ENCODE data around the gene PDSS2.
"Not testable (repeated sequence)": the region's sequence is repeated elsewhere in the genome, so short reads cannot be mapped to it uniquely, and the experiment has no call there.

The PDSS2 gene

DNA sequence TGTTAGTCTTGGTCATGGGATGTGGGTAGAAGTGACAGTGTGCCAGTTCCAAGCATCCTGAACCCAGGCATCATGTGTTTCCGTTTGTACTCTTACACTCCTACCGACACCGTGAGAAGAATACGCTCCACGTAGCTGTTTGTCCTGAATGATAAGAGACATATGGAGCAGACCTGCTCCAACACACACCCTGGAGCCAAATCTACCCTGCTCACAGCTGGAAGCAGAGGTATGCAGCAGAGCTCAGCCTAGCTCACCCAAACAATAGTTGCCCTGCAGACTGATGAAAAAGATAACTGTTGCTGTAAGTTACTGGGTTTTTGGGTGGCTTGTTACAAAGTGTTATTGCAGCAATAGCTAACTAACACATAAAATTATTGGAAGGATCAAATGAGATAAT, 14.3 kb upstream of the PDSS2 start:
- no peak for DNase-seq

DNA sequence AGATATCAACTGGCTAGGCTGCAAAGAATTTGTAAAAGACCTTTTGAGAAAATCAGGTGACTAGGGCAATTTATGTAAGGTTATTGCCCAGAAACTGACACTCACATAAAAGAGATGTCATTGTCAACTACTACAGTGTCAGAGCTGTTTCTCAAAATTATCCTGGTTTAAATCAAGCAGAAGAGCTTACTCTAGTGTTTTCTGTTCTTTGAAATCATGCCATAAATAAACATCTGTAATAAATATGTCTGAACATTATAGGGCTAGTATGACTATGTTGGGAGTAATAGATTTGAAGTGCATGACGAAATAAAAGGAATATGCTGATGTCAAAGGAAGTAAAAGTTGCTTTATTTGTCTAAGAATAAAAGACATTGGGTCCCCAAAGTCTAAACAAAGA, 11.0 kb upstream of the PDSS2 start:
- DNase-seq: no peak

DNA sequence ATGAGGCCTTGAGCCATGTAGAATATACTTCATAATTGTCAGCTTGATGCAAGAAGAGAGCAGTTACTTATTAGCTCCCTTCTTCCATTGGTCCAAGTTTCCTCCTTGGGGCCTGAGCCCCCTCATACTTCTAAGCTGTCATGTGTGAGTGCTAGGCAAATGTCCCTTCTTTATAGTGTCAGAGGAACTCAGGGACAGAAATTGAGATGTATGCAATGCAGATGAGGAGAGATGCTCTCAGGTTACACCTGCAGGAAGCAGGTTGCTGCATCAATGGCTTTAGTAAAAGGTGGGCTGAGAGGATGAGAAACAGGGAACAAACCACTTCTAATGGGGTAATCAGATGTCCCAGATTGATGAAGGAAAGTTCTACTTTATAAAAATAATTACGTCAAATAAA, 6.7 kb upstream of the PDSS2 start:
- DNase-seq: peak; percentile 14

DNA sequence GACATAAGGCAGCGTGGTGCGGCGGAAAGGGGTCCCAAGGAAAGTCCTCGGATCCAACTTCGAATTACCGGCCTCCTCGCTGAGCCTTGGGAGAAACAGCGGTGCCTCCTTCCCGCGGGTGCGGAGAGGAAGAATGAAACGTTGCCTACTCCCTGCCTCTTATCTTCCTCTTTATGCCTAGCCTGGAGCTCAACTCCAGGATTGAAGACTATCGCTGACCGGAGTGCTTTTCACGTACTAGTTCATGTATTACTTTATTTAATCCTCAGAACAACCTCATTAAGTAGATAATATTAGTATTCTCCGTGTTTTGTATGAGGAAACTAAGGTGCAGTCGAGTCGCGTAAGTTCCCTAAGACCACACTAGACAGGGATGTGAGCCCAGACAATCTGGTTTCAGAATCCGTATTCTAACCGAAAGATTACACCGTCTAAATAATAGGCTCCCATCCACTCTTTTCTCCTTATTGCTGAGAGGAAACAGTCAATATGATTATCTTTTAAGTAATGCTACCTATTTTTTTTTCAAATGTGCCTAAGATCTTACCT, 793 bp upstream of the PDSS2 start:
- no peak for DNase-seq

DNA sequence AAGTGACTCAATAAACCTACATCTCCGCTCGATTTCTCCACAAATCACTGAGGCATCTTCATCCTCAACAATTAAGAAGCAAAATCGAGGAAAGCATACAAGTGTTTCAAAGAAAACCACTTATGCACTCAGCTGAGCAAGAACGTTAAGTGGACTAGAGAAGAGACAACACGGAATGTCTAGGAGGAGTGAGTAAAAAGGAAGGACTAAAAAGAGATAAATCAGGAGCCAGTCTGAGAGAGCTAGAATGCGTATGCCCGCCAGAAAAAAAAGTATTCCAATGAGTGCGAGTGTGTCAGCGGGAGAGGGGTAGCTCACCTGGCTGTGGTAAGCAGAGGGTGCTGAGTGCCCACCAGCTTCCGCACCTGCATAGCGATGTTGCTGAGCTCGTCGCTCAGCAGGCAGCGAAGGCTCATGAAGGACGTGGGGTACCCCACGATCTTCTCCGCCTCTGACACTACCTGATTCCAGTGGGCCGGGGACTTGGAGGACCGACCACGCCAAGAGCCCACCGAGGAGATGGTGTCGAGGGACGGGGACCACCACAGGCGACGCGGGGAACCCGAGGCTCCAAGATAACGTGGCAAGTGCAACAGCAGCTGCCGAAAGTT, 587 bp downstream of the PDSS2 start:
- peak; percentile 59 for DNase-seq

DNA sequence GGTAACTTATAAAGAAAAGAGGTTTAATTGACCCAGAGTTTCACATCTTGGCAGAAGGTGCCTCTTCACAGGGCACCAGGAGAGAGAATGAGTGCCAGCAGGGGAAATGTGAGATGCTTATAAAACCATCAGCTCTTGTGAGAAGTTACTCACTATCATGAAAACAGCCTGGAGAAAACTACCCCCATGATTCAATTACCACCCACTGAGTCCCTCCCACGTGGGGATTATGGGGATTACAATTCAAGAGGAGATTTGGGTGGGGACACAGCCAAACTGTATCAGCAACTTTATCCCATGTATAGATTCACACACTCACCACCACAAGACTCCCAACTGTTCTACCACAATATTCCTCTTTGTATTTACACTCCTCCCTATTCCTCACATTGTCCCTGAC, 10.6 kb downstream of the PDSS2 start:
- no peak for DNase-seq

DNA sequence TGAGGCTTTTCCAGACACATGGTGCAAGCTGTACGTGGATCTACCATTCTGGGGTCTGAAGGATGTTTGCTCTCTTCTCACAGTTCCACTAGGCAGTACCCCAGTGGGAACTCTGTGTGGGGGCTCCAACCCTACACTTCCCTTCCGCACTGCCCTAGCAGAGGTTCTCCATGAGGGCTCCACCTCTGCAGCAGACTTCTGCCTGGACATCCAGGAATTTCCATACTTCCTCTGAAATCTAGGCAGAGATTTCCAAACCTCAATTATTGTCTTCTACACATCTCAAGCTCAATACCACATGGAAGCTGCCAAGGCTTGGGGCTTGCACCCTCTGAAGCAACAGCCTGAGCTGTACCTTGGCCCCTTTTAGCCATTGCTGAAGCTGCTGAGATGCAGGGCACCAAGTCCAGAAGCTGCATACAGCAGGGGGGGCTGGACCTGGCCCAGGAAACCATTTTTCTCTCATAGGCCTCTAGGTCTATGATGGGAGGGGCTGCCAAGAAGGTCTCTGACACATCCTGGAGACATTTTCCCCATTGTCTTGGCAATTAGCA, 11.6 kb downstream of the PDSS2 start:
- no peak for DNase-seq

DNA sequence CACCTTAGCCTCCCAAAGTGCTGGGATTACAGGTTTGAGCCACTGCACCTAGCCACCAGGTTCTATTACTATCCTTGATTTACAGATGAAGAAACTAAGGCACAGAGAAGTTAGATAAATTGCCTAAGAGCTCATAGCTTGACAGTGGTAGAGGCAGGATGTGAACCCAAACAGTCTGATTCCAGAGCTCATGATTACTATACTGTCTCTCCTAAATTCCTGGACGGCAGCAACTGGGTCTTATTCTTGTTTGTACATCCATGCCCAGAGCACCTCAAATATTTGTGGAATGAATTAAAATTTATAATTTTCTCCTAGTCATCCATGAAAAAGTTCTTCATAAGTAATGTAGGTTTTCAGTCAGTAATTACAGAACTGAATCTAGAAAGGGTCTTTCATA, 15.1 kb downstream of the PDSS2 start:
- DNase-seq: no peak

DNA sequence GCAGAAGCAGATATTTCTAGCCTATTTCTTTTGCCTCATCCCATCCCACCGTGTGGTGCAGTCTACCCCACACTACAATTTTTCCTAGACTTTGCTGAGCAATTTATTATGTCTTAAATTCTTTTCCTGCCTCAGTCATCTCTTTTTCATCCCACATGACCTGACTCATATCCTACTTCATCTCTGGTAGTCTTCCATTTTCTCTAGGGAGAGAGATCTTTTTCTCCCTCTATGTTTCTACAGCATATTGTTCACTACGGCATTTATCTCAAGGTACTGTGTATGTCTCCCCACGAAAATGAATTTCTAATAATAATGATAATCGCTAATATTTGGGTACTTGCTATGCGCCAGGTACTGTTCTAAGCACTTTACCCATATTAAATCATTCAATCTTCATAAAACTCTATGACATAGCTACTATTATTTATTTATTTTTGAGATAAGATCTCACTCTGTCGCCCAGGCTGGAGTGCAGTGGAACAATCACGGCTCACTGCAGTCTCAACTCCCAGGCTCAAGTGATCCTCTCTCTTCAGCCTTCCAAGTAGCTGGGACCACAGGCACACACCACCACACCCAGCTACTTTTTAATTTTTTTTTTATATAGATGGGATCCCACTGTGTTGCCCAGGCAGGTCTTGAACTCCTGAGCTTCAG, 15.6 kb downstream of the PDSS2 start:
- DNase-seq: no peak

DNA sequence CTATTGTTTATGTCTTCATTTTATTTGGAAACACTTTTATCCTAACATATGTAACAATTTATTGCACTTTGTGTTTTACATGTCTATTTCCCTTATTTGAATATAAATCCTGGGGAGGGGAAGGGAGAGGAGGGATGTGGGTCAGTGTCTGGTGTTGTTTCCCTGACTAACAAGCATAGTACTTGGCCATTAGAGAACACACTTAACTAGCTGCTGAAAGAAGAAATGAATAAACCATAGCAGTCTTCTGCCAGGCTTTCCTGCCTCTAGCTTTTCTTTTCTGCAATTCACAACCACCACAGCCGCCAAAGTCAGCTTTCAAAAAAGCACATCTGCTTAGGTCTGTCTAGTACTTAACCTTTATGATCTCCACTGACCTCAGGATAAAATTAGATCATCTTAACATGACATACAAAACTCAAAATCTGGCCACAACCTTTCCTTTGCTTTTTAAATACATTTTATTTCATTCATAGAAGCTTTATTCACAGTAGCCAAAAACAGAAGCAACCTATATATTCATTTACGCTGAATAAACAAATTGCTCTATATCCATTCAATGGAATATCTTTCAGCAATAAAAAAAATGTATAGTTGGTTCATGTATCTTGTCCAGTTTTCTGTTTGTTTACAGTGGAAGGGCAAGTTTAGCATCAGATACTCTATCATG, 16.3 kb downstream of the PDSS2 start:
- no peak for DNase-seq

DNA sequence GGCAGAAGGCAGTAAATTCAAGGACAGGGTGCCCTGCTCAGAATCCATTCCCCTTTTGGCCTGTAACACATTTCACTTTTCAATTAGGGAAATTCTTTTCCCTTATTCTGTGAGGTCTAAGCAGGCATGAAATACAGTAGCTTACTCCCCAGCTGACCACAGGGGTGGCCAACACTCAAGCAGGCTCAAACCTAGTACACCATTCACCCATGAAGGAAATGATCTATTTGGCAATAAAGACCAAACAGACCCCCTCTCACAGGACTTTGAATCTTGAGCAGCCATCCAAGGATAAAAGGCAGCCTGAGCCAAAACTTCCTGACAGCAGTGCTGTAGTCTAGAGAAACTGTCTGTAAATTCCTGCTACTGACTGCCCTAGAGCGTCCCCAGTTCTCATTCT, 17.7 kb downstream of the PDSS2 start:
- no peak for DNase-seq

DNA sequence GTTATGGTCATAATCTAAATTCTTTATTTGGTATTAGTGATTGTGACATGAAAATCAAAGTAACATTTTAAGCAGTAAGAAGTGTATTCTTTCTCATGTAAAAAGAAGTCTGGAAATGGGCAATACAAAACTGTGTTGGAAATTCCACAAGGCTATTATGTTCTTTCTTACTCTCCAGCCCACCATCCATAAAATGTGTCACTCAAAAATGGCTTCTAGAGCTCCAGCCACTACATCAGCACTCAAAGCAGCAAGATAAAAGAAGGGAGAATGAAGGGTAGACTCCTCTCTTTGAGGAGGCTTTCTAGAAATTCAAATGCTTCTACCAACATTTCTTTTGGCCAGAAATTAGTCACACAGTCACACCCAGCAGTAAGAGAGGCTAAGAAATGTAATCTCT, 18.4 kb downstream of the PDSS2 start:
- DNase-seq: no peak

DNA sequence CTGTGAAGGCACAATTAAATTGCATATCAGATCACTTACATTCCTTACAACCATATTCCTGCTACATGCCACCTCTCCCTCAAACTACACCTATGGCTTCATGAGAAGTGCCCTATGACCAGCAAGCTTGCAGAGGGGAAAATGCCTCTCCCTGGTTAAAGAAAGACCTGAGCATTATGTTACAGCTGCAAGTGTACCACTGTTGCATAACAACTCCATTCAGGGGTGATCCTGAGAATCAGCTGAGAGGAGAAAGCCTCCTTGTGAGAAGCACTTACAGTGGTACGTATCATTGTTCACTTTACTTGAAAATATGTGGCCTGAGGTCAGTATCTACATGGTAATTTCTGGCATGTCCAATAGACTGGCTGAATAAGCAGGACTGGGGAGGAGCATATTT, 20.0 kb downstream of the PDSS2 start:
- DNase-seq: no peak

DNA sequence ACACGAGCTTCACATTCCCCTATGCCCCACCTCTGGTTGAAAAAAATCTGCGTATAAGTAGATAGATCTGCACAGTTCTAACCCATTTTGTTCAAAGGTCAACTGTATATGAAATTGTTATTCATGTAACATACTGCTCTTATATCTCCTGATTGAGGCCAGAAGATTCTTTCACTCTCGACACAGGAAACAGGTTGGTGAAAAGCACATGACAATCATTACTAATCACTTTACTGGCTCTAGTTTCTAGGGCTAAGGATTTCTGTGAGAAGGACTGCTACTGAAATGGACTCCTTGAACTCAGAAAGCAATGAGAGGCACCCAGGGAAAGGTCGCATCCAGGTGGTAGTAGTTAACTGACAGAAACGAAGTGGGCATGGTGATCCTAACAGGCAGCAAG, 21.7 kb downstream of the PDSS2 start:
- DNase-seq: no peak

DNA sequence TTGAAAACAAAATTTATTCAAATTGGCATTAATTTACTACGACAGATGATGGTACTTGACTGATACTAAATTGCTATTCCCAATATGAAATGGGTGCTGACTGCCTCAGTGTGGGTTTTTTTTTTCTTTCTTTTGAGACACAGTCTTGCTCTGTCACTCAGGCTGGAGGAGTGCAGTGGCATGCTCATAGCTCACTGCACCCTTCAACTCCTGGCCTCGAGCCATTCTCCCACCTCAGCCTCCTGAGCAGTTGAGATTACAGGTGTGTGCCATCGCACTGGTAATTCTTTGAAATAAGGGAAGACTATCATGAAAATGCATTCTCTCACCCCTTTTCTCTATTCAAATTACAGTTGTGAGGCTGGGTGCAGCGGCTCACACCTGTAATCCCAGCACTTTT, 22.5 kb downstream of the PDSS2 start:
- DNase-seq: no peak

DNA sequence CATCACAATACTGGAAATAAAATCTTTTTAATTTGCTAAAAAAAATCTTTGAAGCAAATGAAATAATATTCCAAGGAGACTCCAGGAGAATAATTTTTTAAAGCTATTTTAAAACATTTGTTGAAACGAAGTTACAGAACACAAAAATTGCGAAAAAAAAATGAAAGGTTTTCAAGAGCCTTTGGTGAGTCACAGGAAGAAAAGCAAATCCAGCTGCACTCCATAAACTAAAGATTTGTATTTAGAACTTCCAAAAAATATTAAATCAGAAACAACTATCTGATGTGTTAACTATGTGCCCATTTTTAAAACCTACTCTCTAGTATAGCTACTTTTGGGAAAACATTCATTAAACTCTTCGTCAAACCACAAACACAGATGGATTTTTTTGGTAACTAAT, 23.6 kb downstream of the PDSS2 start:
- DNase-seq: no peak

DNA sequence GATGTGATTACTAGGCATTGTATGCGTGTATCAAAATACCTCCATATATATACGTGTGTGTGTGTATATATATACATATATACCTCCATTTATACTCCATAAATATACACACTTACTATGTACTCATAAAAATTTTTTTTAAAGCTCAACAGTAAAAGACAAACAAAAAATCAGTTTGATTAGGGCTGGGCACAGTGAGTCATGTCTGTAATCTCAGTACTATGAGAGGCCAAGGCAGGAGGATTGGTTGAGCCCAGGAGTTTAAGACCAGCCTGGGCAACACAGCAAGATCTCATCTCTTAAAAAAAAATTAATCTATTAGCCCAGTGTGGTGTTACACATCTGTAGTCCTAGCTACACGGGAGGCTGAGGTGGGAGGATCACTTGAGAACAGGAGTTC, 24.6 kb downstream of the PDSS2 start:
- no peak for DNase-seq

DNA sequence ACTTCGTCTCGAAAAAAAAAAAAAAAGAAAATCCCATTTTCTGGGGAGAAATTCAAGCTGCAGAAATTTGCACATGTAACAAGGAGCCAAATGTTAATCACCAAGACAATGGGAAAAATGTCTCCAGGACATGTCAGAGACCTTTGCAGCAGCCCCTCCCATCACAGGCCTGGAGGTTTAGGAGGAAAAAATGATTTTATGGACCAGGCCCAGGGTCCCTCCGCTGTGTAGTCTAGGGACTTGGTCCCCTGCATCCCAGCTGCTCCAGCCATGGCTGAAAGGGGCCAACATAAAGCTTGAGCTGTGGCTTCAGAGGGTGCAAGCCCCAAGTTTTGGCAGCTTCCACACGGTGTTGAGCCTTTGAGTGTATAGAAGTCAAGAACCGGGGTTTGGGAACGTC, 33.4 kb downstream of the PDSS2 start:
- not testable (repeated sequence) for DNase-seq

DNA sequence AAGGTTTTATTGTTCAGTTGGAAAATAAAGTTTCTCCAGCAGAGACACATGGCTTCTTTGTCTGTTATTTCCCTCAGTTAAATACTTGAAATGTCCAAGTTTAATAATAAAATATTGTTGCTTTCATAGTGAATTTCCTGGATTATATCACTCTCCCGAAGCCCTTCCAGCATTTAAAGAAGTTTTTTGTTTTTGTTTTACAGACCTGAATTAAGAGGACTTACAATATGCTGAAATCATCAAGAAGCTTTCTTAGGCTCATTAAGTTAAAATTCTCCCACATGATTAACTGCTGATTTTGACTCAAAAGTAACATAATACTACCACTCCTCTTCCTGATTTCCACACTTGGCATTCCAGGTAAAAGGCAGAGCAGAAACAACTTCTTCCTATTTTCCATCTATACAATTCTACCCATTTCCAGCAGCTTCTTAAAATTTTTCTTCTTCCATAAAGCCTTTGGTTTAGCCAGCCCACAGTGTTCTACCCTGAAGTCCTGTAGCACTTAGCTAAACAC, 35.8 kb downstream of the PDSS2 start:
- DNase-seq: no peak

DNA sequence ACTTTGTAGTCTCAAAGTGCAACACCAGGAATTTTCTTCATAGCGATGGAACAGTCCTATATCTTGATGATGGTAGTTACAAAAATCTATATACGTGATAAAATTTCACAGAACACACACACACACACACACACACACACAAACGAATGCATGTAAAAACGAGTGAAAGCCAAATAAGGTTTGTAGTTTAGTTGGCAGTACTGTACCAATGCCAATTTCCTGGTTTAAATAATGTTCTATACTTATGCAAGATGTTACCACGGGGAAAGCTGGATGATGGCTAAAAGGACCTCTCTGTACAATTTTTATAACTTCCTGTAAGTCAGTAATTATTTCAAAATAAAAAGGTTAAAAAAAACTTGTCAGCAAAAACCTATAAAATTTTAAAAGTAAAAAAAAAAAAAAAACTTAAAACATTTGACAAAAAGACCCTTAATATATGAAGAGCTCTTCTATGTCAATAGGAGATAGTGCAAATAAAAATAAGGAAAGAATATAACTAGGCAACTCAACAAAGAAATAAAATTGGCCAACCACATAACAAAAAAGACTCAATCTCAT, 37.6 kb downstream of the PDSS2 start:
- DNase-seq: no peak

DNA sequence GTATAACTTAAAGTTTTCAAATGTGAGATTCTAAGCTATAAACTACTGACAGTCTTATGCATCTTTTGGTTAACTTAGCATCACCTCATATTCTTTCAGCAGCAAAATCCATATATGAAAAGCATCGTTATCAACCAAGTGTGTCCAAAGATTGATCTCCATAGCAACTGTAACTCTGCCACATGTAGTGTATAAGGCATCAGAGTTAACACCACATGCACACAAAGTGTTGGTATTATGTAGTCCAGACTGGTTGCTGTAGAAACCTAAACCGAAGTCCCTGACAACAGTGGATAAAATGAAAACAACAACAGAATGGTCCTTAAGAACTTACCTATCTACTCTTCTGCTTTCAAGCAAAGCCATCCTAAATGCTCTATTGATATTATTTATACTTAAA, 39.6 kb downstream of the PDSS2 start:
- DNase-seq: no peak

DNA sequence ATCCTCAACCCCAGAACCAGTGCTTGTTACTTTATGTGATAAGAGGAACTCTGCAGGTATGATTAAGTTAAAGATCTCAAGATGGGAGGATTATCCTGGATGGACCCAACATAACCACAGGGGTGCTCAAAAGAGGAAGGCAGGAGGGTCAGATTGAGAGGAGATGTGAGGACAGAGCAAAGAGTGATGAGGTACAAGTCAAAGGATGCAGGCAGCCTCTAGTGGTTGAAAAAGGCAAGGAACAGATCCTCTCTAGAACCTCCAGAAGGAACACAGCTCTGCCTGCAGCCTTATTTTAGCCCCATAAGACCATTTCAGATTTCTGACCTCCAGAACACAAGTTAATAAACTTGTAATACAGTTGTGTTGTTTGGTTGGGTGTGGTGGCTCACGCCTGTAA, 41.2 kb downstream of the PDSS2 start:
- DNase-seq: no peak

DNA sequence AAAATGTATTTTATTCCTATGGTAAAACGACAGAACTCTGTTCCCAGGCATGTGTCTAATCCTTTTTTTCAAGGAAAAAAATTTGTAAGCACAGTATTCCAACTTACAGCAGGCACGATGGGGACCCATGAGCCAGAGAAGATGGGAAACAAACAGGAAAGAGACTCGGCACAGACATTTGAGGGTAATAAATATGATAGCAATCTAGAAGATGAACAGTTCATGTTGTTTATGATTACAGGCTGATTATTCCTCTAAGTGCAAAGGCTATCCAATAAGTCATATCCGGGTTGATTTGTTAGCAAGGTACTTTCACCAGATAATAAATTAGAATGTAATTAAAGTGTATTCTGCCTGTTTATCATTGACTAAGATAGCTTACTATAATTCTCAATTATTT, 43.2 kb downstream of the PDSS2 start:
- no peak for DNase-seq

Measured in NCI-H526 treated with DMSO at 0.1 percent for 48 hours (cell line).